ENCODE measurements around the gene DPM2. TPM values are rescaled to one million over a fixed set of nuclear protein-coding genes. Genes with fewer than 3 reads are reported as not detected.

DPM2 gene
- total RNA-seq, 1 donor from 2014 or later = 14.0 TPM

DNA sequence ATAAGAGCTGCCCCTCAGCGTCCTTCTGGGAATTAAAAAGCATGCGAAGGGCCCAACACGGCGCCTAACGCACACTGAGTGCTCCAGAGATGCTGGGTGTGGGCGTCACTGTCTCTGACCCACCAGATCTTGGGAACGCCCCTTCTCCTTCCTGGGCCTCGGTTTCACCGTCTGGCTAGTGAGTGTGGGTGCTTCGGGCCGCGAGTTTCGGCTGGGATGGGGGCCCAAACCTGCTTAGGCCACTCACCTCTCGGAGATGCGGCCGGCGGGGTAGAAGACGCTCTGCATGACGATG is 10.8 kb downstream of the DPM2 start:
- no peaks in the 10 kb centered on the region for H3K9me3 ChIP-seq (replicated peaks)
- no peaks in the 10 kb centered on the region for H3K36me3 ChIP-seq
- TF ChIP-seq, protein P1, sequence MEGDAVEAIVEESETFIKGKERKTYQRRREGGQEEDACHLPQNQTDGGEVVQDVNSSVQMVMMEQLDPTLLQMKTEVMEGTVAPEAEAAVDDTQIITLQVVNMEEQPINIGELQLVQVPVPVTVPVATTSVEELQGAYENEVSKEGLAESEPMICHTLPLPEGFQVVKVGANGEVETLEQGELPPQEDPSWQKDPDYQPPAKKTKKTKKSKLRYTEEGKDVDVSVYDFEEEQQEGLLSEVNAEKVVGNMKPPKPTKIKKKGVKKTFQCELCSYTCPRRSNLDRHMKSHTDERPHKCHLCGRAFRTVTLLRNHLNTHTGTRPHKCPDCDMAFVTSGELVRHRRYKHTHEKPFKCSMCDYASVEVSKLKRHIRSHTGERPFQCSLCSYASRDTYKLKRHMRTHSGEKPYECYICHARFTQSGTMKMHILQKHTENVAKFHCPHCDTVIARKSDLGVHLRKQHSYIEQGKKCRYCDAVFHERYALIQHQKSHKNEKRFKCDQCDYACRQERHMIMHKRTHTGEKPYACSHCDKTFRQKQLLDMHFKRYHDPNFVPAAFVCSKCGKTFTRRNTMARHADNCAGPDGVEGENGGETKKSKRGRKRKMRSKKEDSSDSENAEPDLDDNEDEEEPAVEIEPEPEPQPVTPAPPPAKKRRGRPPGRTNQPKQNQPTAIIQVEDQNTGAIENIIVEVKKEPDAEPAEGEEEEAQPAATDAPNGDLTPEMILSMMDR (IDR thresholded peaks at IDR 0.05; ENCODE audit: borderline replicate concordance) = no peak
- peaks cover 73% of the 10 kb centered on the region for H3K27me3 ChIP-seq (ENCODE audit: low read depth)
- DNase-seq = no peak
- no peak overlapping the region for H3K27ac ChIP-seq (replicated peaks)
- H3K4me1 ChIP-seq = peaks cover 40% of the 10 kb centered on the region
- intact Hi-C loops (cut with micrococcal nuclease) = loop anchor here (10.0 kb wide), 2 partner anchors 342 to 422 kb away; no protein-coding TSS in a partner anchor
- H3K4me3 ChIP-seq = peak overlapping the region; percentile 34

DNA sequence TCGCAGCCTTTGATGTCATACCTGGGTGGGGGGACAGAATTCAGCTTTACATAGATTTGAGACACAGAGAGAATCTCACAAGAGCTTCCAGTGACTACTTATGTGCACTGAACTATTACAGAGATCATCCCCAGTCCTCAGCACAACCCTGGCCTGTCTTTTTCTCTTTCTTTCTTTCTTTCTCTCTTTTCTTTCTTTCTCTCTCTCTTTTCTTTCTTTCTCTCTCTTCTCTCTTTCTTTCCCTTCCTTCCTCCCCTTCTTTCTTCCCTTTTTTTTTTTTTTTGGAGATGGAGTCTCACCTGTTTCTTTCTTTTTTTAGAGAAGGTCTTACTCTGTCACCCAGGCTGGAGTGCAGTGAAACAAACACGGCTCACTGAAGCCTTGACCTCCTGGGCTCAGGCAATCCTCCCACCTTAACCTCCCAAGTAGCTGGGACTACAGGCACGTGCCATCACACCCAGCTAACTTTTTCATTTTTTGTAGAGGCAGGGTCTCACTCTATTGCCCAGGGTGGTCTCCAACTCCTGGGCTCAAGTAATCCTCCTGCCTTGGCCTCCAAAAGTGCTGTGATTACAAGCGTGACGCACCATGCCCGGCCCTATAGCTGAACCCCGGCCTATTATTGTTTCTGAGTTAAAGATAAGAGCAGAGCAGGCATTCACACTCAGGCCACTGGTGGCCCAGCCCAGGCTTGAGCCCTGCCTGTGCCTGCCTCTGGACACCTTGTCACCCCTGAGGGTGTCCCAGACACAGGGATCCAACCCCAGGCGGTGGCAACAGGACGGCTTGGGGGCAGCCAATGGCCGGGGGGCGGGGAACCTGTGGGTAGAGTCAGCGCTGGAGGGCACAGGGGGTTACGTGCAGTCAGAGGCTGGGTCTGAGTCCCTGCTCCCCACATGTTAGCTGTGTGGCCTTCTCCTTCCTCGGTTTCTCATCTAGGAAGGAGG is 11.4 kb downstream of the DPM2 start:
- Histone ChIP-seq H3K4me1 (peaks cover 42% of the 10 kb centered on the region), H3K9me3 (replicated peaks) (no peaks in the 10 kb centered on the region), H3K36me3 (no peaks in the 10 kb centered on the region), H3K27me3 (ENCODE audit: low read depth) (peaks cover 76% of the 10 kb centered on the region), H3K4me3 (no peak overlapping the region), H3K27ac (replicated peaks) (no peak overlapping the region)
- intact Hi-C loops (cut with micrococcal nuclease) = loop anchor here (10.0 kb wide), 2 partner anchors 341 to 421 kb away; no protein-coding TSS in a partner anchor
- DNase-seq = no peak
- TF ChIP-seq, protein P1 (IDR thresholded peaks at IDR 0.05; ENCODE audit: borderline replicate concordance) = no peak

DNA sequence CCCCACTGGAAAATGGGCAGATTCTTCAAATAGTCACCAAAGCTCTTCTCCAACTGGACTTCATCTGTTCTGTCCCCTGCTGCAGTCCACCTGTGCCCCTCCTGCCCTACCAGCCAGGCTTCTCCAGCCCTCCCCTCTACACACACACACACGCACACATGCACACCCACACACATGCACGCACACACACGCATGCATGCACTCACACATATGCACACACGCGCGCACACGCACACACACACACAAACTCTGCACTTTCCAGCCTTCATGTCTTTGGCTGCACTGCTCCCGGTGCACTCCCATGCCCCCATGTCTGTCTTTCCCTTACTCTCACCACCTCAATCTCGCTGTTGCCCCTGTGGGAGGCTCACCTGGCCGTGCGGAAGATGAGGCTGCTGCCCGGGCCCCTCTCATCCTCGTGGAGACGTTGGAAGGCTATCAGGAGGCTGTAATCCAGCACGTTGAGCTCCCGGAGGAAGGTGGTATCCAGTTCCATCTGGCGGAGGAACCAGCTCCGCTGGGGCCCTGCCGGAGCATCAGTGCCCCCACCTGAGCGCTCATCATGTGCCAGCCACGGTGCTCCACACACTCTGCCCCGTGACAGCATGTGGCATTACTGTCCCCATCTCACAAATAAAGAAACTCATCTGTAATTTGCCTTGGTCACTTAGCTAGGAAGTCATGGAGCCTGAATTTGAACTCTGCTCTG is 12.8 kb downstream of the DPM2 start:
- TF ChIP-seq, protein P1 (IDR thresholded peaks at IDR 0.05; ENCODE audit: borderline replicate concordance) = no peak
- Histone ChIP-seq H3K9me3 (replicated peaks) (no peaks in the 10 kb centered on the region), H3K4me1 (peaks cover 33% of the 10 kb centered on the region), H3K36me3 (no peaks in the 10 kb centered on the region), H3K27ac (replicated peaks) (no peak overlapping the region), H3K27me3 (ENCODE audit: low read depth) (peaks cover 76% of the 10 kb centered on the region), H3K4me3 (no peak overlapping the region)
- DNase-seq = no peak
- intact Hi-C loops (cut with micrococcal nuclease) = loop anchor here (5.0 to 10.0 kb wide), 3 partner anchors 138 to 420 kb away; partner anchors contain the start of gene CDK9

DNA sequence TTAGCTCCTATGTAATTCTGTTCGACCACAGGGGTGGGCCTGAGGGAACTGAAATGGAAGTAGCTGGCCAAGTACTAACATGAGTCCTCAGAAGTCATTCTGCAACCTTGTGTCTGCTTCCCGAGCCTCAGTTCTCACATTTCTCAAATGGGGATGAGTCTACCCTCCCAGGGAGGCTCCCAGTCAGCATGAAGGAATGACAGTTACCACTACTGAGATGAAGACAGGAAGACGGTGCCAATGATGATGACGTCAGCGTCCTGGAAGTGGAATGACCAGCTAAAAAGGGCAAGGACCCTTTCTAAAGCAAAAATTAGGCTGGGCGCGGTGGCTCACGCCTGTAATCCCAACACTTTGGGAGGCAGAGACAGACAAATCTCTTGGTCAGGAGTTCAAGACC is 13.9 kb downstream of the DPM2 start:
- Histone ChIP-seq H3K4me3 (no peak overlapping the region), H3K27ac (replicated peaks) (no peak overlapping the region), H3K36me3 (no peaks in the 10 kb centered on the region), H3K27me3 (ENCODE audit: low read depth) (peaks cover 65% of the 10 kb centered on the region), H3K4me1 (peaks cover 43% of the 10 kb centered on the region), H3K9me3 (replicated peaks) (no peaks in the 10 kb centered on the region)
- no peak for DNase-seq
- TF ChIP-seq, protein P1 (IDR thresholded peaks at IDR 0.05; ENCODE audit: borderline replicate concordance) = no peak
- intact Hi-C loops (cut with micrococcal nuclease) = loop anchor here (5.0 to 10.0 kb wide), 3 partner anchors 136 to 419 kb away; partner anchors contain the start of gene CDK9

DNA sequence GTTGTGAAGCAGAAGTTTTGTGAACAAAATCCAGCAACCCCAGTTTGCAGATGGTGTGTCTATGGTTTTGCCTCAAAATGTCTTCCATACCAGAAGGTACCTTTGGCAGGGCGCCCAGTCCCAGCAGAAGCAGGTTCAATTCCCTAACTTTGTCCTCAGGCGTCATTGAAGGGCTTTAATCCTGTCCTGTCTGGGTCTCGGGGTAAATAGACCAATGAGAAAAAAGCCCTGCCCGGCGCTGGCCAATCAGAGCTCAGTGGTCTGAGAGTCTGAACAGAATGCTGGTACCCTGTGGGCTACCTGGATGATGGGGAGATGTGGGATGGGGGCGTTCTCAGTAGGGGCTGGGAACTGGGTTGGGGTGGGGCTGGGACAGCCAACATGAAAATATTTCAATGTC is 14.6 kb downstream of the DPM2 start:
- H3K27ac ChIP-seq (replicated peaks) = no peak overlapping the region
- DNase-seq = no peak
- peaks cover 46% of the 10 kb centered on the region for H3K4me1 ChIP-seq
- H3K9me3 ChIP-seq (replicated peaks) = no peaks in the 10 kb centered on the region
- intact Hi-C loops (cut with micrococcal nuclease) = loop anchor here (5.0 to 10.0 kb wide), 3 partner anchors 136 to 418 kb away; partner anchors contain the start of gene CDK9
- peaks cover 58% of the 10 kb centered on the region for H3K27me3 ChIP-seq (ENCODE audit: low read depth)
- H3K4me3 ChIP-seq = no peak overlapping the region
- H3K36me3 ChIP-seq = no peaks in the 10 kb centered on the region
- TF ChIP-seq, protein P1 (IDR thresholded peaks at IDR 0.05; ENCODE audit: borderline replicate concordance) = no peak
